ENCODE measurements around the gene LRRC1.

Gene LRRC1

DNA sequence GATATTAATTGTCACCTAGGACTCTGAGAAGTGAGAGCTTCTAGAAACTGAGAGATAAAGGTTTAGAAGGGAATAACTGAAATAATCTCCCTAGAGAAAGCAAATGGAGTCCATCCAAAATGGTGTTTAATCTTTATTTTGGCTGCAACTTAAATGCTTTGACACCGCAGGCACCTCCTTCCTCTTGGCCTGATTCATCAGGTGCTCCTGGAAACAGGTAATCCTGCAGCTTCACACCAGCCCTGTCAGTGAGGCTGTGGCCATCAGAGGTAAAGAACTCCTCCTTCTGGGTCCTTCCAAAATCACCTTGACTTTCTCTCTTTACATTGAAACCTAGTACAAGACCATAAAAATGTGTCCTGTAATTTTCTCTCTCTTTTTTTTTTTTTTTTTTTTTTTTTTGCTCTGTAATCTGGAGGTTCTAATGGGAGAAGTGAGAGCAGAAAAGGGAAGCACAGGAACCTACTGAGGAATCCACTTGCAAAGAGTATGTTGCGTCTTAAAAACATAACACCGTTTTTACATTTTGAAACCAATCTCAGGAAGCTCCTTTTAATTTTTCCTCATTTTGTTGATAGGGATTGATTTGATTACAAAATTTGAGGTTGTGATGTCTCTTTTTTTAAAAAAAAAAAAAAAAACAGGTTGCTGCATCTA is 124.2 kb downstream of the LRRC1 start:
- in situ Hi-C loops (cut with HindIII; ENCODE audit: low sequenced_read_pairs): no loop called here

GRCh38 chr6:53919881-53920360 is 125.1 kb downstream of the LRRC1 start:
- in situ Hi-C loops (cut with HindIII; ENCODE audit: low sequenced_read_pairs): no loop called here

DNA sequence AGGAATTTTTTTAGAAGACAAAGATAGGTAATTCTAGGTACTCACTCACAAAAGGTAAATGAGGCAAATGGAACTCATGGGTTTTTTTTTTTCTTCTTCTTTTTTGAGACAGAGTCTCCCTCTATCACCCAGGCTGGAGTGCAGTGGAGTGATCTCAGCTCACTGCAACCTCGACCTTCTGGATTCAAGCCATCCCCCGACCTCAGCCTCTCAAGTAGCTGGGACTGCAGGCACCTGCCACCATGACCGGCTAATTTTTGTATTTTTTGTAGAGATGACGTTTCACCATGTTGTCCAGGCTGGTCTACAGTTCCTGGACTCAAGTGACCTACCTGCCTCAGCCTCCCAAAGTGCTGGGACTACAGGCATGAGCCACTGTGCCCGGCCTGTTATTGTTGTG is 126.1 kb downstream of the LRRC1 start:
- in situ Hi-C loops (cut with HindIII; ENCODE audit: low sequenced_read_pairs): no loop called here

DNA sequence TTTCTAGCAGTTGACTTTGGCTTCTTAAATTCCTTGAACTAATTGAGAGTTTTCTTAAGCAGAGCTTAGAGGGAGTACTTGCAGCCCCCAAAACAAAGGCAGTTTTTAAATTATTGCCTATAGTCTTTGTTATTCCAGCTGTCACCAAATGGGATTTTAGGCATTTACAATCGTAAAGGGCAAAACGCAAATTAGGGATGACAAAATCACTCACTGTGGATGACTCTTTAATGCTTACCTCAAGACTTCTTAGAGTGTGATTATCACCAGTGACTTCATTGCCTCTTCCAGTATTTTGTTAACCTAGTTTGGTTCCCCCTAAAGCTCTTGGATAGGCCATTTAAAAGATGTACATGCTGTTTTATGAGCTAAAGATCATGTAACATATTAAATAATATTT is 126.8 kb downstream of the LRRC1 start:
- in situ Hi-C loops (cut with HindIII; ENCODE audit: low sequenced_read_pairs): no loop called here

DNA sequence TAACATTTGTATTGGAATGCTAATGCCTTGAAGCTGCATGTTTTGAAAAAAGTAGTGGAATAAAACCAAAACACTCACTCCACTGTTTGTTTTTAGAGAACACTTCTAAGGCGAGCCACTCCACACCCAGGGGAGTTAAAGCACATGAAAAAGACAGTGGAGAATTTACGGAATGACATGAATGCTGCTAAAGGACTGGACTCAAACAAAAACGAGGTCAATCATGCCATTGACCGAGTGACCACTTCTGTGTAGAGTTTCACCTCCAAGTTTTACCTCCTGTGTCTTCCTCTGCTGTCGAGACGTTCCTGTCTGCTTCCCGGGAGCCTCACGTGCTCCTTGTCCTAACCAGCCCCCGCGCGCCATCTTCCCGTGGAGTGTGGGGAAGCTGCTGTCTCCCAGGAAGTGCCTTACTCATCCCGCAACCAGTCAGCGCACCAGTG is 127.8 kb downstream of the LRRC1 start:
- in situ Hi-C loops (cut with HindIII; ENCODE audit: low sequenced_read_pairs): no loop called here

GRCh38 chr6:53924277-53924676 is 129.5 kb downstream of the LRRC1 start:
- in situ Hi-C loops (cut with HindIII; ENCODE audit: low sequenced_read_pairs): no loop called here

- in situ Hi-C loops (cut with HindIII; ENCODE audit: low sequenced_read_pairs): no loop called here
Observed at GRCh38 chr6:53924821-53925422, 130.1 kb downstream of the LRRC1 start.

DNA sequence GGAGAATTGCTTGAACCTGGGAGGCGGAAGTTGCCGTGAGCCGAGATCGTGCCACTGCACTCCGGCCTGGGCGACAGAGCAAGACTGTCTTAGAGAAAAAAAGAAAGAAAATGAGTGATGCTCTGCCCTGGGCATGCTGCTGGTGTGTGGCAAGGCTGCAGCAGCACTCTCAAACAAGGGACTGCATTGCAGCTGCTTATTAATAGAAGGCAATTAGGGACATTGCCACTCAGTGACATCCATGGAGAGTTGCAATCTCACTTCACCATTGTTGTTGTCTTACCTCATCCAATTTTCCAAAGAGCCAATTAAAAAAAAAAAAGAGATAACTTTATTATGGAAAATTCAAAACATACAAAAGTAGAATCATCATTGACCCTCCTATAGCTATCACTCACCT is 131.1 kb downstream of the LRRC1 start:
- in situ Hi-C loops (cut with HindIII; ENCODE audit: low sequenced_read_pairs): no loop called here

DNA sequence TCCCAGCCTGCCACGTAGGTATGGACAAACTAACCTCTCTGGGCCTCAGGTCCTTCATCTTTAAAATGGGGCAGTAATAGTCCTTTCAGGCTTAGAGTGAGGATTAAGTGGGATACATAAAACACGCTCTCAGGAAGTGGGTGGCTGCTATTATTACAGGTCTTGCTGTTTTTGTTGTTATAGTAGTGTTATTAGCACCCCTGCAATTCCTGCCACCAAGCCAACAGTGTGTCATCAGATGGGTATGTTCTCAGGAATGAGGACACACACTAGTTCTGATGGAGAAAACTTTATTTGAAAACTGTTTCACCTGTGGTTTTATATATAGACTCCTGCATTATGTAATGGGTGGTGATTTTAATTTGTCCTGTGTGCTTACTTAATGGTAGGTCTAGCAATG is 131.7 kb downstream of the LRRC1 start:
- in situ Hi-C loops (cut with HindIII; ENCODE audit: low sequenced_read_pairs): no loop called here

DNA sequence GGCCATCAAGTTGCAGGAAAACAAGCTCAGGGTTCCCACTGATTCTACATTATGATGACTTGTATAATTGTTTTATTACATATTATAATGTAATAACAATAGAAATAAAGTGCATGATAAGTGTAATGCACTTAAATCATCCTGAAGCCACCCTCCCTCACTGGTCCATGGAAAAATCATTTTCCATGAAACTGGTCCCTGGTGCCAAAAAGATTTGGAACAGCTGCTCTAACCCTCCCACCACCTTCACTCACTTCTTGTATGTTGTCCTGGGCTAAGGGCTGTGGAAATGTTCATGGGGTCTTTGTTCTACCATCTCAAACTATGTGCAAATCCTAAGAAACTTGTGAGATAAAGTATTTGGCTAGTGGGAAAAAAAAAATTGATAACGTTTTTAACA is 133.8 kb downstream of the LRRC1 start:
- in situ Hi-C loops (cut with HindIII; ENCODE audit: low sequenced_read_pairs): no loop called here

DNA sequence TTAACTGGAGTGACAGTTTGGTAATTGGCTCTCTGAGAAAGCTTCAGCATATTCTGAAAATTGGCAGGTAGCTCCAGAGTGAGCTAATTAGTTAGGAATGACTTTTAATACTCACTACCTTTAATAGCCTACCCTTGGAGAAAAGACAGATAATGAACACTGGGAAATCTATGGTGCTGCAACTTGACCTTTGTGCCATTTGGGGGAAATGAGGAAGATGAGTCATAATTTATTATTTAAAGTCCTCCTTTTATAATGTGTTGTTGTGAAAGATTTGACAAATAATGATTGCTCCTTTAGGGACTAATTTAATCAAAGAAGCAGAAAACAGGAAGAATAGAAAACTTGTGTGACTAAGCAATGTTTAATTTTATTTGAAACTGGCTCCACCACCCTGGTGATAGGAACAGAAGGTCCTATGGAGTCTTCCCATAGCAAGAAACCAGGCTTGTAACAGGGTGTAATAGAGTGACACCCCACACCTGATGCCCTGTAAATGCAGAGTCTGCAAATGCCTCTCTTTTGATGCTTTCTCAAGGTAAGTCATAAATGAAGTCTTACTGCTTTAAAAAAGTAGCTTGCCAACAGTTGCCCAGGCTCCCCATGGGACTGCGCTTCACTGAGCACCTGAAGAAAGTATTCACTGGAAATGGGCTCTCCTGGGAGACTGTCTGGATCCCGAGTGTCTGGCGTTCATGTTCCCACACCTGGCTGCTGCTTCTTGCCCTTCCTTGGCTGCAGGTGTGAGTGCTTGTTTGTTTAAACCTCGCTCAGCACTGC is 134.4 kb downstream of the LRRC1 start:
- in situ Hi-C loops (cut with HindIII; ENCODE audit: low sequenced_read_pairs): no loop called here

- in situ Hi-C loops (cut with HindIII; ENCODE audit: low sequenced_read_pairs): no loop called here
Observed at GRCh38 chr6:53929821-53930120, 135.0 kb downstream of the LRRC1 start.

DNA sequence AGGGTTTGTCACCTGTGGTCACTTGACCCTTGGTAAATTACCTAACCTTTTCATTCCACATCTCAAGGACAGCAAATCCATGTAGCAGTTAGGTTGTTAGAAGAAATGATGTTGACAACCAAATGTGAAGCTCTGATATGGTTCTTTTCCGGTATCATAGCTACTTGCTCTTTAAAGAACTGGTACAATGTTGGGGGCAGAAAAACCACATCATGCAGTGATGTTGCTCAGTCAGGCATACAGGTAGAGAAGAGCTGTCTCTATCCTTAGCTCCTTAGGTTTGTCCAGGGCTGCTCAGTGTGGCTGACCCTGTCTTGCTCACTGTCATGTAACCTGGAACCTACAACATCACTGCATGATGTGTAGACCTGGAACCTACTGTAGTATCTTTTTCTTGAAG is 135.5 kb downstream of the LRRC1 start:
- in situ Hi-C loops (cut with HindIII; ENCODE audit: low sequenced_read_pairs): no loop called here

DNA sequence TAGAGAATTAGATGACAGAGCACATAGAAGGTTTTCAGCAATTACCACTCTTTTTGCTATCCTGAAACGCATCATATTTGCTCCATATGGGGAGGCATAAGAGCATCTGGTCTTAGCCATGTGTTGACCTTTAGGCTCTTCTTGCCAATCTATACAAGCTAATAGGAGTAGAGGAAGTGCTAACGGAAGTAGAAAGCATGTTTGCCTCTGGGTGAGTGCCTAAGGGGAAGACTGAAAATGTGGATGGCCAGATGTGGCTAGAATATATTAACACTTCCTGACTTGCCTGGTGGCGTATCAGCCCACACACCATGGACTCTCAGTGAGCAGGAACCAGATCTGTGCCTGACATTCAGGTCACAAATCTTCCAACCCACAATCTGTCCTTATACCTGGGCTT is 136.3 kb downstream of the LRRC1 start:
- in situ Hi-C loops (cut with HindIII; ENCODE audit: low sequenced_read_pairs): no loop called here

DNA sequence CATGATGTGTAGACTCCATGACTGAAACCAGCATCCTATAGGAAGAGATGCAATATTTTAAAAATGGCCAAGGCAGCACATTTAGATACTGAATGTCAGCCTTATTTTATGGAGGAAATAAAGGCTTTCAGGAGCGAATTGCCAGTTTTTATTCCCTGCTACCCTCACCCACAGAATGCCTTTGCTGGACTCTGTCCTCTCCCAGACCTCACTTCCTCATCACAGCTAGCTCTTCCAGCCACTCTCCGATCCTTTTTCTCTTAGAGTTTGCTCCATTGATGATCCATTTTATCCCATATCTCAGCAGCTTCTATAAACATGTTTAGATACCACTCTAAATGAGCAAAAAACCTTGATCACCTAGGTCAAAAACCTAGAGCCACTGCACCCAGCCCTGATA is 137.7 kb downstream of the LRRC1 start:
- in situ Hi-C loops (cut with HindIII; ENCODE audit: low sequenced_read_pairs): no loop called here

GRCh38 chr6:53934023-53934422 is 139.2 kb downstream of the LRRC1 start:
- in situ Hi-C loops (cut with HindIII; ENCODE audit: low sequenced_read_pairs): no loop called here

GRCh38 chr6:53937461-53937860 is 142.7 kb downstream of the LRRC1 start:
- in situ Hi-C loops (cut with HindIII; ENCODE audit: low sequenced_read_pairs): no loop called here

DNA sequence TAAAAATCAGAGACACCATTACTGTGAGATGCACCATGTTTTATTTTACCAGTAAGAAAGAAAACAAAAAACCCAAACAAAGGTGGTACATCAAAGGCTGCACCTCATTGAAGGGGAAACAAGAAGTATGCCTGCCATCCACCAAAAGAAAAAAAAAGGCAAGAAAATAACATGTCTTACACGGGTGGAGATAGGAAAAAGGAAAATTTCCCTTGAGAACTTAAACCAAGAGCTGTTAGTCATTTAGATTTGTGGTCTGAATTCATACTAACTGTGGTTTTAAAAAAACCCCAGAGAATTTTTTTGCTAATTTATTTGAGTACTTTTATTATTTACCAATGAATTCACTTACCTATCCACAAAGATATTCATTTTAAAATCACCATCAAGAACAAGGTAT is 144.0 kb downstream of the LRRC1 start:
- in situ Hi-C loops (cut with HindIII; ENCODE audit: low sequenced_read_pairs): no loop called here

GRCh38 chr6:53939830-53940229 is 145.0 kb downstream of the LRRC1 start:
- in situ Hi-C loops (cut with HindIII; ENCODE audit: low sequenced_read_pairs): no loop called here

DNA sequence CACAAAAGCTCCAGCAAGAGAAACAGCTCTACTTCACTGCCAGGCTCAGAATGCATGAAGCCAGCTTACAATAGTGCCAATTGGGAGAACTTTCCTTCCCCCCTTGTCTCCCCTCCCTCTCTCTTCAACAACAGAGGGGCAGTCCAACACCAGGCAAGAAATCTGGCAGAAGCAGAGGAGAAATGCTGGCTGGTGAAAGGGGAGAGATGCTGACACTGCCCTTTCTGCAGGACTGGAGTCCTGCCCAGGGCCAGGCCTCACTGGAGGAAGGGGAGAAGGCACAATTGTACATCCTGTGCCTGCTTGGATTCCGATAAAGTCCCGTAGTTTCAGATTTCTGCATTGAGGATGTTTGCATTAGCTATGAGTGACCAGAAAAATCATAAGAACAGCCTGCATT is 148.6 kb downstream of the LRRC1 start:
- in situ Hi-C loops (cut with HindIII; ENCODE audit: low sequenced_read_pairs): no loop called here

GRCh38 chr6:53944091-53944490 is 149.3 kb downstream of the LRRC1 start:
- in situ Hi-C loops (cut with HindIII; ENCODE audit: low sequenced_read_pairs): no loop called here

GRCh38 chr6:53944543-53944942 is 149.7 kb downstream of the LRRC1 start:
- in situ Hi-C loops (cut with HindIII; ENCODE audit: low sequenced_read_pairs): no loop called here
